AG04449 (cell line): ENCODE results near the gene MORC1.

Experiments
- CTCF ChIA-PET: fragments of 350-600 bp; formaldehyde crosslinking; extraction: SDS; loops from one replicate; lab custom pipeline; 2021; ENCODE audit warnings: antibody characterized with exemption; lab: Yijun Ruan, JAX
- POLR2A ChIA-PET: fragments of 400-600, 350-600 bp; formaldehyde crosslinking; extraction: SDS; loops from one replicate; lab custom pipeline; 2020; ENCODE audit warnings: antibody characterized with exemption, inconsistent platforms; lab: Yijun Ruan, JAX
- DNase-seq: peaks from one replicate; pipeline ENCODE4 v3.0.0-alpha.2; 2010; ENCODE audit warnings: low read depth, low spot score
- H3K4me3 ChIP-seq: 2 replicates; pipeline ENCODE4 v1.5.1; 2011; ENCODE audit warnings: low read depth, mild to moderate bottlenecking, control low read depth, low read length
- CTCF ChIP-seq: IDR thresholded peaks from one replicate; pipeline ENCODE4 v1.5.1; 2011; ENCODE audit warnings: mild to moderate bottlenecking, moderate library complexity, low read length, control low read depth, inconsistent platforms; ENCODE audit not compliant: insufficient read depth; ENCODE audit errors: missing control alignments

MORC1 gene

GRCh38 chr3:109005443-109005842 lies 112.5 kb downstream of the MORC1 start:
- DNase-seq = no peak
- ChIA-PET CTCF (interaction anchor here (1.0 kb wide), 1 partner anchor 18 kb away, joined by 4 read pairs; no protein-coding TSS in a partner anchor), POLR2A (no interaction called here)
- no peak overlapping the region for H3K4me3 ChIP-seq
- TF ChIP-seq CTCF = no peak

- no peak for TF ChIP-seq CTCF
- no peak overlapping the region for H3K4me3 ChIP-seq
- DNase-seq = no peak
- POLR2A ChIA-PET = no interaction called here
- CTCF ChIA-PET = no interaction called here
Measured at GRCh38 chr3:108998436-108998835, 119.5 kb downstream of the MORC1 start.

GRCh38 chr3:108985844-108986243 lies 132.1 kb downstream of the MORC1 start:
- POLR2A ChIA-PET = no interaction called here
- H3K4me3 ChIP-seq = no peak overlapping the region
- TF ChIP-seq CTCF = no peak
- CTCF ChIA-PET = no interaction called here
- no peak for DNase-seq

GRCh38 chr3:108983051-108983450 lies 134.9 kb downstream of the MORC1 start:
- ChIA-PET POLR2A (no interaction called here), CTCF (no interaction called here)
- no peak for DNase-seq
- no peak overlapping the region for H3K4me3 ChIP-seq
- no peak for TF ChIP-seq CTCF

- DNase-seq = no peak
- TF ChIP-seq CTCF = no peak
- no peak overlapping the region for H3K4me3 ChIP-seq
- CTCF ChIA-PET = no interaction called here
- POLR2A ChIA-PET = no interaction called here
Measured at GRCh38 chr3:108976058-108976457, 141.9 kb downstream of the MORC1 start.

- POLR2A ChIA-PET = no interaction called here
- no peak for DNase-seq
- H3K4me3 ChIP-seq = no peak overlapping the region
- no peak for TF ChIP-seq CTCF
- CTCF ChIA-PET = no interaction called here
Measured at GRCh38 chr3:108973019-108973418, 144.9 kb downstream of the MORC1 start.

GRCh38 chr3:108972482-108972881 lies 145.5 kb downstream of the MORC1 start:
- ChIA-PET POLR2A (no interaction called here), CTCF (no interaction called here)
- no peak overlapping the region for H3K4me3 ChIP-seq
- no peak for TF ChIP-seq CTCF
- no peak for DNase-seq
